NAMALWA (cell line): ENCODE data around the gene HCRTR1.

Experiments
- DNase-seq: peaks from one replicate; pipeline ENCODE4 v3.0.0-alpha.2; 2015; ENCODE audit warnings: low spot score

Gene HCRTR1

DNA sequence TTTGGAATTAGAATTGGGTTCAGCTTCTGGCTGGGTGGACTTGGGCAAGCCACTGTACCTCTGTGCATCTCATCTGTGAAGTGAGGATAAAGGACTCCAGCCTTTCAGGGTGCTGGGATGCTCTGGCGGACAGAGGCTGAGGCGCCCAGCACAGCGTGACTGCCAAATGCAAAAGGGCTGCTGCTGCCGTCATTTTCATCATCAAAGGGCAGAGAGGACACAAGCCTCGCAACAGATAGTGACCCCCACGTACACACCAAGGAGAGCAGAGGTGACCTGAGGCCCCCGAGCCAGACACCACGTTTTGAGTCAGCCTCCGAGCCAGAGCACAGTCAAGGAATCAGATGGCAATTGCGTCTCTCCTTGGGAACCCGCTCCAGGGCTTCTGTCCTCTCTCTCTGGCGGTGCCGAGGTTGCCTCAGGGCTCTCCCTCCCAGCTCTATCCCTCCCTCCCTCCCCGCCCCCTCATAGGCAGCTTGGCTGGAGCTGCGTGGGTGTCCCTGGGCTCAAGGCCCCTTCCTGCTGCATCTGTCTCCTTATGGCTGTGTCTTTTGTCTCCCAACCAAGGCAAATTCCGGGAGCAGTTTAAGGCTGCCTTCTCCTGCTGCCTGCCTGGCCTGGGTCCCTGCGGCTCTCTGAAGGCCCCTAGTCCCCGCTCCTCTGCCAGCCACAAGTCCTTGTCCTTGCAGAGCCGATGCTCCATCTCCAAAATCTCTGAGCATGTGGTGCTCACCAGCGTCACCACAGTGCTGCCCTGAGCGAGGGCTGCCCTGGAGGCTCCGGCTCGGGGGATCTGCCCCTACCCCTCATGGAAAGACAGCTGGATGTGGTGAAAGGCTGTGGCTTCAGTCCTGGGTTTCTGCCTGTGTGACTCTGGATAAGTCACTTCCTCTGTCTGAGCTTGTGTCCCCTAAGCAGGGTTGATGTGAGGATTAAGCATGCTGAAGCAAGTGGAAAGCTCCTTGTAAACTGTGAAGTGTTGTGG lies 9.0 kb downstream of the HCRTR1 start:
- no peak for DNase-seq

GRCh38 chr1:31627301-31627929 lies 9.9 kb downstream of the HCRTR1 start:
- DNase-seq, result no peak

GRCh38 chr1:31627930-31628559 lies 10.6 kb downstream of the HCRTR1 start:
- no peak for DNase-seq

- DNase-seq, result no peak
These were observed 11.6 kb downstream of the HCRTR1 start for GRCh38 chr1:31628931-31629556.

- DNase-seq, result no peak
These were observed 15.2 kb downstream of the HCRTR1 start for GRCh38 chr1:31632649-31633048.

GRCh38 chr1:31633117-31633516 lies 15.6 kb downstream of the HCRTR1 start:
- DNase-seq, result peak; percentile 57

- no peak for DNase-seq
These were observed 20.6 kb downstream of the HCRTR1 start for GRCh38 chr1:31637915-31638673.

DNA sequence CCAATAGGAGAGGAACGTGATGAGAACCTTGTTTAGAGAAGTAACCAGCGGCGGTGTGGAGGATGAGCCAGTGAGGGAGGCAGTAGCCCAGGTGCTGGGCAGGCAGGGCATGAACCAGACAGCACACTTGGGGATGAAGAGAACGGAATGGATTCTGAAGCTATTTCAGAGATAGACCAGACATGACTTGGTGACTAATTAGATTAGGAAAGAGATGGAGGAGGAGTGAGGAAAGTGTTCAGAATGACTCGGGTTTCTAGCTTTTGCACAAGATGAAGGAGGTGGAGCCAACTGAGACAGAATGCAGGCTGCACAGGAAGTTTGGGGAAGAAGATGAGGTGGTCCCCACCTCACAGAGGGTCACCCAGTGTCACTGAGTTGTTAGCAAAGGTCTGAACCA lies 22.1 kb downstream of the HCRTR1 start:
- no peak for DNase-seq

DNA sequence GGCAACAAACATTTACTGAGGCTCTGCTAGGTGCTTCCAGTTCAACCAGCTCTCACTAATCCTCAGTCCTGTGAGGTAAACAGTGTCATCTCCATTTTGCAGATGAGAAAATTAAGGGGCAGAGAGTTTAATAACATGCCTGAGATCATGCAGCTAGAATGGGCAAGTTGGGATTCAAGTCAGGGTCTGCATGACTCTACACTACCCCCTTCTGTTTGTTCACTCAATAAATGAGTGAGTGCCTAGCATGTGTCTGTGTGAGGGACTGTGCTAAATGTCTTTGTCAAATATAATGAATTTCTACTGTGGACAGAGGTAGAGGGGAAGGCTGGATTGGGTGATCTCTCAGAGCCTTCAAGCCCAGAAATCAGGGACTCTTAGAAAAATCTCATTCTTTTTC lies 22.7 kb downstream of the HCRTR1 start:
- DNase-seq, result no peak

GRCh38 chr1:31640964-31641363 lies 23.5 kb downstream of the HCRTR1 start:
- DNase-seq, result no peak

GRCh38 chr1:31642366-31642765 lies 24.9 kb downstream of the HCRTR1 start:
- DNase-seq, result no peak

DNA sequence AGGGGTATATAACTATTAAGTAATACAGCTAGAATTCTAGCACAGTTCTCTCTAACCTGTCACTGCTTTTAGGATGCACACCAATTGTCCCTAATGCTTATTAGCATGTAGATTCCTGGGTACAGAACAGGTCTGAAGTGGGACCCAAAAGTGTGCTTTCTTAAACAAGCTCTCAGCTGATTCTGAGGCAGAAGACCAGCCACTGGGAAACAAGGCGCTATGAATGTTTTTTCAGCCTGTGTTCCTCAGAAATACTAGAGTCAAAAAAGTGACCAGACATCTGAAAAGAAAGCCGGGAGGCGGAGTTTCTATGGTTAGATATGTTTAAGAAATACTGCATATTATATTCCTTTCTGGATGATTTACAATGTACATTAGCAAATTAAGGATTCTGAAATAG lies 25.4 kb downstream of the HCRTR1 start:
- DNase-seq, result no peak

GRCh38 chr1:31643976-31644559 lies 26.6 kb downstream of the HCRTR1 start:
- no peak for DNase-seq

GRCh38 chr1:31644560-31645273 lies 27.2 kb downstream of the HCRTR1 start, which contains the start of gene PEF1:
Gene PEF1, minus strand, starts transcription at chr1:31644876. Its CDS starts 12 bp downstream, at chr1:31644864.
- DNase-seq, result peak; percentile 98

GRCh38 chr1:31645274-31645568 lies 27.7 kb downstream of the HCRTR1 start:
- DNase-seq, result no peak

DNA sequence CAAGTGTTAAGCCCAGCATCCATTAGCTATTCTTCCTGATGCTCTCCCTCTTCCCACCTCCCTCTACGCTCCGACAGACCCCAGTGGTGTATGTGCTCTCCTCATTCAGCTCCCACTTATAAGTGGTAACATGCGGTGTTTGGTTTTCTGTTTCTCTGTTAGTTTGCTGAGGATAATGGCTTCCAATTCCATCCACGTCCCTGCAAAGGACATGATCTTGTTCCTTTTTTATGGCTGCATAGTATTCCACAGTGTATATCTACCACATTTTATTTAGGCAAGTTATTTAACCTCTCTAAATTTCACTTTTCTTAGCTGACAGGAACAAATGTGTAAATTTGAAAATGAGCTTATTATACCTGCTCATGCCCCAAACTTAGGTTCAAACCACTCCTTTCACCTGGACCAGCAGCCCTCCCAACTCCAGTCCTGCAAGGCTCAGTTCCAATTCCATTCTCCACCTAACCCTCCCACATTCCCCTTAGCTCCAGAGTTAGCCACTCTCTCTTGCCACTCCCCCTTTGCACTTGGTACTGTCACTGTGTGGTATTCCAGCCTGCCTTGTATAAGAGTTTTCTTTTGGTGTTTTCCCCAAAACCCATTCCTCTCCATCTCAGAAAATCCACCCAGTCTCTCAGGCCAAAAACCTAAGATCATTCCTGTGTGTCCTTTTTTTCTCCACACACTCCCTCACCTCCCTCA lies 28.9 kb downstream of the HCRTR1 start:
- no peak for DNase-seq

- DNase-seq, result no peak
These were observed 29.6 kb downstream of the HCRTR1 start for GRCh38 chr1:31647106-31647505.

GRCh38 chr1:31648190-31648589 lies 30.7 kb downstream of the HCRTR1 start:
- DNase-seq, result no peak

DNA sequence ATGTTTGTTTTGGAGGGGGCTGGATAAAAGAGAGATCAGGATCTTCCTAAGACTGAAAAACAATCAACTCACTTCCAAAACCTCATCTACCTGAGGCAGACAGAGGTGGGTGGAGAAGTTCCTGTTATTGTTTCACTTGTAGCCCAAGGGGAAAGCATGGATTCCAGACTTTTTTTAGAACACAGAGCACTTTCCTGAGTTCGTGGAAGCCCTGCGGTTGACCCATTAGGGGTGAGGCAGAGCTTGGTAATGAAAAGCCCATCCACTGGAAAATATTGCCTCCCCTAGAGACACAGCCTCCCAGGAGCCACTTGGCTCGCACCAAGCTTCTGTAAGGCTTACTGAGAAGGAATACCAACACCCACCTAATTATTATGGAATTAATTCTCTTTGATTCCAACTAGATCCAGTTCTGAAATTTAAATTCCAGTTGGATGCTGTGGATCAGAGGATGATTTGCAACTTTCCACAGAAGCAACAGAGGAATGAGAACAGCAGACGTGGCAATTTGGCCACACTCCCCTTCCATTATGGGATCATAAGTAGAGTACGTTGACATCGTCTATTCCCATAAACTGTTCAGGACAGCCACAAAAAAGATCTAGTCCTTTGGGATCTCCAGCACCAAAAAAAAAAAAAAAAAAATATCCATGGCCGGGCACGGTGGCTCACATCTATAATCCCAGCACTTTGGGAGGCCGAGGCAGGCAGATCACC lies 31.3 kb downstream of the HCRTR1 start:
- no peak for DNase-seq
